Measurements from ENCODE around the gene S100A7A.

S100A7A gene

GRCh38 chr1:153465811-153466636 is 49.7 kb downstream of the S100A7A start:
- peak; percentile 77 for DNase-seq

- DNase-seq: no peak
These were observed 50.6 kb downstream of the S100A7A start for GRCh38 chr1:153466908-153467307.

GRCh38 chr1:153470707-153471106 is 54.4 kb downstream of the S100A7A start:
- DNase-seq: no peak

Measured in activated CD4-positive, alpha-beta T cell treated with anti-CD3 and anti-CD28 coated beads, Interleukin-2, Interleukin-6, amounts not matched to agents 100 ng/mL and 50 ng/mL, durations not matched to agents 16 hours and 8 hours (primary cell).